IPS DF 4.7 (cell line): ENCODE results near the gene EIF3J.
"Not testable (repeated sequence)": the region's sequence is repeated elsewhere in the genome, so short reads cannot be mapped to it uniquely, and the experiment has no call there.

Experiments used
- DNase-seq: peaks from one replicate; pipeline ENCODE4 v3.0.0-alpha.2; 2013; ENCODE audit warnings: low spot score; ENCODE audit errors: extremely low read depth

The EIF3J gene

GRCh38 chr15:44541282-44541958, 4.5 kb downstream of the EIF3J start:
- DNase-seq = no peak

DNA sequence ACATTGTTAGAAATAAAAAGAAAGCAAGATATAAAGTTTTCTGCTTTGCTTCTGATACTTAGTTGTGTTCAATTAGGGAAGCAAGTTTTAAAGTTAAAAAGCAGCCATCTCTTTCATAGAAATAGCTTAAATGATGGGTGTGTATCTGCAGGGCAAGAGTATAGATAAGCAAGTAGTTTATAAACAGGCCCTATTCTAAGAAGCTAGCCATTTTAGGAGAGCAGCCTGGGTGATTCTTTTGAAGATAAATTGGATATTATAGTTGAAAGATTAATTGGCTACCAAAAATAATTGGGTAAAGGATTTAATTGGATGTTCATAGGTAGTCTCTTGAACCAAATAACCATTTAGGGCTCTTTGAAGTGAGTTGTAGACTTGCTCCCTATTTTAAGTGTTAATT, 5.6 kb downstream of the EIF3J start:
- DNase-seq = no peak

GRCh38 chr15:44544745-44545144, 7.8 kb downstream of the EIF3J start:
- not testable (repeated sequence) for DNase-seq

GRCh38 chr15:44545913-44546802, 9.2 kb downstream of the EIF3J start:
- no peak for DNase-seq

GRCh38 chr15:44549152-44549551, 12.2 kb downstream of the EIF3J start:
- DNase-seq = not testable (repeated sequence)

DNA sequence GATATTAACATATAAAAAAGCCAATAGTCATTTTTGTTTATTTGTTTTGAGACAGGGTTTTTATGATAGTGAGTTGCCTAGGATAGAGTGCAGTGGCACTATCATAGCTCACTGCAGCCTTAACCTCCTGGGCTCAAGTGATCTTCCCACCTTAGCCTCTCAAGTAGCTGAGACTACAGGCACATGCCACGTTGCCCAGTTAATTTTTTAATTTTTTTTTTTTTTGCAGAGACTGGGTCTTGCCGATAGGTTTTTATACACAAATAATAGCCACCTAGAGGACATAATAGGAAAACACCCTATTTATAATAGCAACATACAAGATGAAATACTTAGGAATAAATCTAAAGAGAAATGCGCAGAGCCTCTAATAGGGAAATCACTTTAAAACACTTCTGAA, 13.3 kb downstream of the EIF3J start:
- DNase-seq = no peak

DNA sequence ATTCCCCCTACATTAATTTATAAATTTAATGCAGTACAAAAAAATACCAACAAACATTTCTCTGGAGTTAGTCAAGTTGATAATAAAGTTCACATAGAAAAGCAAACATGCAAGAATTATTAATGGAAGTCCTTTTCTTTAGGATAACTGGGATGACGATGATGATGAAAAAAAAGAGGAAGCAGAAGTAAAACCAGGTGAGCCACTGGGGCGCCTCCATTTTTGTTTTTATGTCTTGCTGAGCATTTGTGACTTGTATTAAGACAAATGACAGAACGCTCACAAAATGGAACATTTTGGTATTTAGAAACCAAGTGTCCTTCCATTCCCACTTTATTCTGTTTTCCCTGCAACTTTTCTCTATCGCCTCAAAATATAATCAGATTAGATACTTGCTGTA, 13.8 kb downstream of the EIF3J start:
- no peak for DNase-seq

GRCh38 chr15:44554934-44555723, 18.2 kb downstream of the EIF3J start:
- no peak for DNase-seq

GRCh38 chr15:44560926-44561325, 24.0 kb downstream of the EIF3J start:
- DNase-seq = not testable (repeated sequence)

- no peak for DNase-seq
These were observed 28.6 kb downstream of the EIF3J start for GRCh38 chr15:44565387-44566154.

DNA sequence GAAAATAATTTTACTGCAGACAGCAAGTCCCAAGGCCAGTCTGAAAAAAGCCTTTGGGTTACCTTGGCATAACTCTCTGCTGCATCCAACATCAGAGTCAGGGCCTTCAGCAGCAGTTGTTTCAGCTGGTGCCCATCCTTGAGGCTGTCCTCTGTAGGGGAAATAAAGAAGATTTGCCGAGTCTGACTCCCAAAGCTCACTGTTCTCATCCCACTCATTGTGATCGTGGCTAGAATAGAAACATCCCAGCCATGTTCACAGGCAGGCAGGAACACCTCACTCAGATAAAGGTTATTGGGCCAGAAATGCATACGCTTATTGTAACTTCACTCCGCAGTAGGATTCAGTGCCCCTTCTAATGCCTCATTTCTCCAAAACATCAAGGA, 29.2 kb downstream of the EIF3J start:
- DNase-seq = no peak

GRCh38 chr15:44568338-44568737, 31.4 kb downstream of the EIF3J start:
- DNase-seq = no peak

DNA sequence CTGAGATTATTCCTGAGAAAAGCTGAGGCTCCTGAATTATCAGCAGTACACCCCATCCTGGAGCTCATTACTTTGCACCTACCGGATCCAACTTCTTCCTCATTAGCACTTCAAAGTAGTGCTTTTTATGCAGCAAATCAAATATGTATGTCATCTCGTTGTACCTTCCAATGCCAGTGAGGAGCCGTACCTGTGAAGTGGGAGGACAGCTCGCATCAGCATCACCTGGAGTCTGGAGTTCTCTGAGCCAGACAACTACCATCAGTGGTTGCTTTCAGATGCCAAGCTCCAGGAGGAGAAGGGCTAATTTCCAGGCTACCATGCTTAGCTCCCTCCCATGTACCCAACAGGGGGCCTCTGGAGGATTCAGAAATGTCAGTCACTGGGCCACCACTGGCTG, 32.4 kb downstream of the EIF3J start:
- DNase-seq = no peak

DNA sequence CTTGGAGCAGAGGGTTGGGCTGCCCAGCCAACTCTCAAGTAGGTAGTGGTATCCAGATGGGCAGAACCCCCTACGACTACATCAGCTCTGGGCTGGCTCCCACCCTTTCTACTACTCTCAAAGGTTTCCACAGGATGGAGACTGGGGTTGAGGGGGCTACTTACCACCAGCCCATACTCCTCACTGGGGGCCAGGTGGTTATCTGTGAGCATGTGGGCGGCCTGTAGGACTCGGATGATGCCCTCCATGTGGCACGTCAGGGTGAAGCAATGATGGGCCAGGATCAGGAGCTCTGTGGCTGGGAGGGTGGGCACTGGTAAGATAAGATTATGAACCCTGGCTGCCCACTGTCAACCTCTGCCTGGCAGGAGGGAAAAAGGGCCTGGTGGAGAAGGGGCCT, 33.4 kb downstream of the EIF3J start:
- no peak for DNase-seq

DNA sequence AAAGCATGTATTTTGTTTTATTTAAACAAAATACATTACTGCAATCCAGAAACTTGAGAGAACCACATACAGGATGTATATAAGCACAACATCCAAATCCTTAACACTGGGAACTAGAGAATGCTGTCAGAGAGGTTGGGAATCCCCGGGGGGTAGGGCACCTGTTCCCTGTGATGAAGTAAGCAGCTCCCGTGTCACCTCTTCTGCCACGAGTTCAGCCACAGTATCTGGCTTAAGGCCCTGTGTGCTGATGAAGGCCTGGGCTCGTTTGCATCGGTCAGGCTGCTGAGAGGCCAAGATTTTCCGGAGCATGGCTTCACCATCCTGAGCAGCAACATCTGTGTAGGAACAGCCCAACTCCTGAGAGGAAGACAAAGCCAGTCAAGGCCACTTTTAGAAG, 36.4 kb downstream of the EIF3J start:
- no peak for DNase-seq

DNA sequence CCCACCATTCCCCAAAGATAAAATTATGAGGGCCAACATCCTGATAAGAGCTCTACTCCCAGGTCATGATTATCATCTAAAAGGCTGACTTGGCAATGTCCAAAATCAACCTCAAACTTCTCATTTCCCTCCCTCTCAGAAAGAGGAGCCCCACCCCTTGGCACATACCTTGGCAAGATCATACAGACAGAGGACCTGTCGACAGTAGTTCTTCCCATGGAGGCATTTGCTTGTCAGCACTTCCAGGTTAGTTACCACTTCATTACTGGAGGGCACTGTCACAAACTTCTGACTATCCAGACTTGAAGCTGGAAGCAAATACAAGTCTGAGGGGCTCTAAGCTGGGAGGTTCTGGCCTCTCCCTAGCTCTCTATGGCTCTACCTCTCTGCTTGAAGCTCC, 37.8 kb downstream of the EIF3J start:
- no peak for DNase-seq

DNA sequence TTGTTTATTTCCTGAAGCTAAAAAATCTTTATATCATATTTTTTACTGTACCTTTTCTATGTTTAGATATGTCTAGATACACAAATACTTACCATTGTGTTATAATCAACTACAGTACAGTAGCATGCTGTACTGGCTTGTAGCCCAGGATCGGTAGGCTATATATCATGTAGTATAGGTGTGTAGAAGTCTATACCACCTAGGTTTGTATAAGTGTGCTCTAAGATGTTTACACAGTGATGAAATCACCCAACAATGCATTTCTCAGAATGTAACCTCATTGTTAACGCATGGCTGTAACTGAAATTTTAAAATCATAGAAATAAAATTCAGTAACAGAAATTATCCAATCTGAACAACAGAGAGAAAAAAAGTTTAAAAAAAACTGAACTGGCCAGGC, 43.2 kb downstream of the EIF3J start:
- DNase-seq = no peak

DNA sequence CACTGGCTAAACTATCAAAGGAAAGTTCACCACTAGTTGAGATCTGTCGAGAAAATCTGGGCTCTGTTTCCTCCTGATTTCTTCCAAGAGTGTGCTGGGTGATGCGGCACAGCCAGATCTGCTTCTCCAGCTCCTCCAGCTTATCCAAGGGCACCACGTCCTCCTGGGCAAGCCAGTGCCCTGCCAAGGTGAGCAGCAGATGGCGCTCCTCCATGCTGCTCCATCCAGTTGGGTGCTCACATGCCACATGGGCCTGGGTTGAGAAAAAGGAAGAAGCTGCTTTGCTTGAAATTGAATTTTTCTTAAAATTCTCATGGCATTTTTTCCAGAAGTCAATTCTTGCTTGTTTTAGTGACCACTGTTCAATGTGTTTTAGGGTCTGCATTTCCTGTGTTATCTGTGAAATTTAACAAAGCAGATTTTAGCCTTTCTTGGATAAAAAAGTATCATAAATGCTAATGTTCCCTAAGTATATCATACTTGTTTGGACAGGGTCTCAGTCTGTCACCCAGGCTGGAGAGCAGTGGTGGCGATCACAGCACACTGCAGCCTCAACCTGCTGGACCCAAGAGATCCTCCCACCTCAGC, 47.3 kb downstream of the EIF3J start:
- DNase-seq = no peak

DNA sequence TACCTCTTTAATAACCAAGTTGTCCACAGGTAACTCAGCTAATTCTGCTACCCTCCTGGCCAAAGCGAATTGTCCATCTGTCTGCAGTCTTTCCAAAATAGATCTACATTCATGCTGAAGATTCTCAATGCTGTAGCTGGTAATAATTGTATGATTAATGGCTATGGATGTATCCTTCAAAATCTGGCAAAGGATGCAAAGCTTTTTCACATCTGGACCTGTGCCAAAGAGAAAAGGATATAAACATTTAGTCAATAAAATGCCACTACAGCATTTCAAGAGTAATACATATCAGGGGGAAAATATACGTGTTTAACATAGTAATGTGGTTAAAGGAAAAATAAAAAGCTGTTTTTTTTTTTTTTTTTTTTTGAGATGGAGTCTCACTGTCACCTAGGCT, 48.7 kb downstream of the EIF3J start:
- DNase-seq = no peak

GRCh38 chr15:44588541-44588940, 51.6 kb downstream of the EIF3J start:
- no peak for DNase-seq

DNA sequence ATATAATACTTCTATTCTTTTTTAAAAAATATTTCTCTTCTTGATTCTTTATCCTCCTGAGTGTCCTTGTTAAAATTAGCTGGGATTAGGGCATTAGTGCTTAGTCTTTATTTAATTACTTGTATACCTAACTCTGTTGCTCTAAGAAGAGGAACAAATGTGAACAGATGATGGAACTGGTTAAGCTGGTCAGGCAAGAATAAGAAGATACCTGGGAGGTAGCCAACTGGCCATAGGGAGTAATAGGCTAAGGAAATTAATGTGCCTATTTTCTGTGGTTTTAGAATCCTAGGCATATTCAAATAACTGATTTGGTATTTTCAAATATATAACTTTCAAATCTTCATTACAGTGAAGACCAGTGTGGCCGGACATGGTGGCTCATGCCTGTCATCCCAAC, 54.4 kb downstream of the EIF3J start:
- no peak for DNase-seq
